Caco-2 (cell line): Measurements from ENCODE around the gene MYH15. TPM values are rescaled to one million over a fixed set of nuclear protein-coding genes. Genes with fewer than 3 reads are reported as not detected.

Experiments
- BruUV-seq: library from RNA; stranded (reverse); fragments of 400-500 nt; replicated peaks from 2 replicates; lab custom pipeline; 2021; lab: Mats Ljungman, UMichigan
- CTCF ChIA-PET: fragments of 300-600 bp; sonication (Branson Sonifier 250); formaldehyde crosslinking; loops from one replicate; lab custom pipeline; 2022; ENCODE audit warnings: antibody characterized with exemption; lab: Charles Lee
- POLR2A ChIA-PET: fragments of 300-600 bp; sonication (Branson Sonifier 250); formaldehyde crosslinking; loops from one replicate; lab custom pipeline; 2022; ENCODE audit warnings: antibody characterized with exemption; lab: Charles Lee
- DNase-seq, 2 experiments: peaks; one replicate each; pipeline versions ENCODE4 v3.0.0 to v3.0.0-alpha.2; 2020 to 2022
- H3K27me3 ChIP-seq: replicated peaks from 2 replicates; pipeline ENCODE4 v1.6.0; 2011; ENCODE audit warnings: low read length; ENCODE audit not compliant: control insufficient read depth, insufficient read depth
- H3K36me3 ChIP-seq: 2 replicates; pipeline ENCODE4 v1.5.1; 2011; ENCODE audit warnings: low read length; ENCODE audit not compliant: control insufficient read depth, insufficient read depth
- H3K4me1 ChIP-seq: fragments of 250-450 bp; sonication (Bioruptor Pico); 2 replicates; pipeline ENCODE4 v1.5.1; 2020; ENCODE audit warnings: mild to moderate bottlenecking
- H3K4me3 ChIP-seq: 2 replicates; pipeline ENCODE4 v1.5.1; 2011; ENCODE audit warnings: low read depth, mild to moderate bottlenecking, control low read depth, low read length
- H3K9me3 ChIP-seq: fragments of 250-450 bp; sonication (Bioruptor Pico); 2 replicates; pipeline ENCODE4 v1.5.1; 2020; ENCODE audit warnings: mild to moderate bottlenecking, moderate library complexity
- H3K27ac Mint-ChIP-seq: one replicate; pipeline ENCODE4 v1.8.0; 2022; ENCODE audit warnings: mixed read lengths; ENCODE audit not compliant: unreplicated experiment
- H3K27me3 Mint-ChIP-seq: one replicate; pipeline ENCODE4 v1.8.0; 2022; ENCODE audit warnings: mixed read lengths; ENCODE audit not compliant: insufficient read depth, unreplicated experiment
- H3K36me3 Mint-ChIP-seq: one replicate; pipeline ENCODE4 v1.8.0; 2022; ENCODE audit warnings: mild to moderate bottlenecking, mixed read lengths; ENCODE audit not compliant: insufficient read depth, unreplicated experiment
- H3K4me1 Mint-ChIP-seq: one replicate; pipeline ENCODE4 v1.8.0; 2022; ENCODE audit warnings: low read depth, mixed read lengths; ENCODE audit not compliant: unreplicated experiment
- H3K4me3 Mint-ChIP-seq: one replicate; pipeline ENCODE4 v1.8.0; 2022; ENCODE audit warnings: mild to moderate bottlenecking, moderate library complexity, mixed read lengths; ENCODE audit not compliant: unreplicated experiment
- H3K9me3 Mint-ChIP-seq: one replicate; pipeline ENCODE4 v1.8.0; 2022; ENCODE audit warnings: mixed read lengths; ENCODE audit not compliant: unreplicated experiment
- CTCF ChIP-seq, 2 experiments: fragments of 200-600 bp in 1 of 2; IDR thresholded peaks; 1 replicate in 1 of 2; 2 replicates in 1 of 2; pipeline versions ENCODE4 v1.5.1 to v1.8.0; 2011 to 2022; ENCODE audit warnings: antibody characterized with exemption in 1 of 2, control low read depth in 1 of 2, inconsistent platforms in 1 of 2, low read depth in 1 of 2, low read length in 1 of 2, mild to moderate bottlenecking in 1 of 2, moderate library complexity in 1 of 2; ENCODE audit not compliant: insufficient read depth in 1 of 2, severe bottlenecking in 1 of 2, unreplicated experiment in 1 of 2
- intact Hi-C: fragments of 100-400 bp; cut with micrococcal nuclease; formaldehyde crosslinking; loops from one replicate; pipeline ENCODE4 v1.10.0; 2022; ENCODE audit not compliant: unreplicated experiment
- total RNA-seq: library from RNA; stranded (reverse); gene quantifications from 2 replicates; pipeline ENCODE4 v1.2.3, GENCODE V29; 2022

MYH15 gene
- total RNA-seq, 1 experiment from 2014 or later: 0.25 TPM

DNA sequence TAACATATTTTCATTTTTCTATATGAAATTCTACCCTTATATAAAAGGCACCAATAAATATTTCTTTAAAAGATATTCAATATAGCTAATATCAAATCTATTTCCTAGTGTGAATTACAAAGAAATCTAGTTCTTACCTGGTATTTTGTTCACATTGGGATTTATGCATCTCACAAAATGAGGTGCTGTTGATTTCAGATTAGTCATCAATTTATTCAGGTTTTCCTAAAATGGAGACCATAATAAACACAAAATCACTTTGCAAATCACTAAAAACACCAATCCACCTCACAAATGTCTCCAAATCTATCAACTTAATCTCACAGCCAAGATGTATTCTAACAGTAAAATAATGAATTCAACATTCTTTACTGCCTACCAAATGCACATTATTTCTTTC is 51.2 kb downstream of the MYH15 start:
- no peak overlapping the region for H3K4me3 Mint-ChIP-seq
- CTCF ChIA-PET: no interaction called here

GRCh38 chr3:108455212-108455705 is 55.1 kb downstream of the MYH15 start:
- H3K36me3 Mint-ChIP-seq: no peaks in the 10 kb centered on the region
- H3K27me3 ChIP-seq: no peaks in the 10 kb centered on the region
- H3K4me1 ChIP-seq: no peaks in the 10 kb centered on the region
- POLR2A ChIA-PET: no interaction called here
- BruUV-seq: no TSS peak
- H3K9me3 Mint-ChIP-seq: no peaks in the 10 kb centered on the region
- CTCF ChIA-PET: no interaction called here
- no peaks in the 10 kb centered on the region for H3K9me3 ChIP-seq
- H3K4me3 ChIP-seq: no peak overlapping the region
- DNase-seq: no peak
- no peak overlapping the region for H3K4me3 Mint-ChIP-seq
- H3K36me3 ChIP-seq: no peaks in the 10 kb centered on the region
- TF ChIP-seq CTCF (IDR thresholded peaks at IDR 0.05; ENCODE audit: insufficient read depth in 1 of 2, low read depth in 1 of 2, low read length in 1 of 2, severe bottlenecking in 1 of 2, unreplicated experiment in 1 of 2): no peak
- H3K27ac Mint-ChIP-seq: no peak overlapping the region
- no peaks in the 10 kb centered on the region for H3K4me1 Mint-ChIP-seq
- intact Hi-C loops: no loop called here
- H3K27me3 Mint-ChIP-seq: no peaks in the 10 kb centered on the region

More for the DNA sequence above, 51.2 kb downstream of the MYH15 start:
- Mint-ChIP-seq H3K36me3 (no peaks in the 10 kb centered on the region), H3K27ac (no peak overlapping the region), H3K4me1 (no peaks in the 10 kb centered on the region), H3K27me3 (no peaks in the 10 kb centered on the region), H3K9me3 (no peaks in the 10 kb centered on the region)
- BruUV-seq: no TSS peak
- no peak for DNase-seq
- H3K36me3 ChIP-seq: no peaks in the 10 kb centered on the region
- intact Hi-C loops: no loop called here
- H3K4me1 ChIP-seq: no peaks in the 10 kb centered on the region
- no peaks in the 10 kb centered on the region for H3K9me3 ChIP-seq
- TF ChIP-seq CTCF (IDR thresholded peaks at IDR 0.05; ENCODE audit: insufficient read depth in 1 of 2, low read depth in 1 of 2, low read length in 1 of 2, severe bottlenecking in 1 of 2, unreplicated experiment in 1 of 2): no peak
- no peaks in the 10 kb centered on the region for H3K27me3 ChIP-seq
- H3K4me3 ChIP-seq: no peak overlapping the region
- POLR2A ChIA-PET: no interaction called here

GRCh38 chr3:108453565-108453964 is 56.8 kb downstream of the MYH15 start:
- no TSS peak for BruUV-seq
- Histone ChIP-seq H3K4me3 (no peak overlapping the region), H3K9me3 (no peaks in the 10 kb centered on the region), H3K36me3 (no peaks in the 10 kb centered on the region), H3K27me3 (no peaks in the 10 kb centered on the region), H3K4me1 (no peaks in the 10 kb centered on the region)
- no peak overlapping the region for H3K4me3 Mint-ChIP-seq
- TF ChIP-seq CTCF (IDR thresholded peaks at IDR 0.05; ENCODE audit: insufficient read depth in 1 of 2, low read depth in 1 of 2, low read length in 1 of 2, severe bottlenecking in 1 of 2, unreplicated experiment in 1 of 2): no peak
- ChIA-PET CTCF (no interaction called here), POLR2A (no interaction called here)
- no peaks in the 10 kb centered on the region for H3K4me1 Mint-ChIP-seq
- H3K36me3 Mint-ChIP-seq: no peaks in the 10 kb centered on the region
- no peak for DNase-seq
- no peaks in the 10 kb centered on the region for H3K9me3 Mint-ChIP-seq
- no peak overlapping the region for H3K27ac Mint-ChIP-seq
- H3K27me3 Mint-ChIP-seq: no peaks in the 10 kb centered on the region
- intact Hi-C loops: no loop called here
